B cell (primary cell): ENCODE data around the gene CAMK1D. TPM values are rescaled to one million over a fixed set of nuclear protein-coding genes. Genes with fewer than 3 reads are reported as not detected.

Experiments used
- ATAC-seq: fragments of 200-7000 bp; cut with Tn5 transposase; one replicate; pipeline ENCODE4 v1.10.0; 2021; ENCODE audit warnings: low read depth, mild to moderate bottlenecking, moderate number of reproducible peaks, moderate library complexity
- CTCF ChIA-PET: fragments of 350-600 bp; sonication (Branson Sonifier 250); formaldehyde crosslinking; loops from one replicate; lab custom pipeline; 2021; ENCODE audit warnings: antibody characterized with exemption, inconsistent platforms; lab: Charles Lee
- POLR2A ChIA-PET: fragments of 350-600 bp; sonication (Branson Sonifier 250); formaldehyde crosslinking; loops from one replicate; lab custom pipeline; 2021; ENCODE audit warnings: antibody characterized with exemption; lab: Charles Lee
- DNase-seq: peaks from one replicate; pipeline ENCODE4 v3.0.0; 2013
- H2AFZ ChIP-seq: 2 replicates; pipeline ENCODE4 v1.6.1; 2012; ENCODE audit warnings: mild to moderate bottlenecking, low read depth, low read length; ENCODE audit not compliant: insufficient read depth, poor library complexity, severe bottlenecking
- H3K27ac ChIP-seq, 2 donors: 1 replicate in 1 of 2; 2 replicates in 1 of 2; pipeline ENCODE4 v1.5.1; 2012 to 2013; ENCODE audit warnings: low read length in 2 of 2, mild to moderate bottlenecking in 2 of 2, moderate library complexity in 1 of 2
- H3K27me3 ChIP-seq, 4 experiments: fragments of 200-600 bp in 1 of 4; sonication (generic) in 1 of 4; replicated peaks in 1 of 4; 1 replicate in 2 of 4; 2 replicates in 2 of 4; pipeline versions ENCODE4 v1.6.1 to v1.7.0; 2013 to 2016; ENCODE audit warnings: low read length in 3 of 4, mild to moderate bottlenecking in 2 of 4, mixed read lengths in 1 of 4, moderate library complexity in 1 of 4; ENCODE audit not compliant: insufficient read depth in 4 of 4, control insufficient read depth in 3 of 4; ENCODE audit errors: control extremely low read depth in 1 of 4
- H3K36me3 ChIP-seq, 2 experiments: replicated peaks in 1 of 2; 1 replicate in 1 of 2; 2 replicates in 1 of 2; pipeline versions ENCODE4 v1.6.1 to v1.7.1; 2013; ENCODE audit warnings: low read length in 1 of 2; ENCODE audit not compliant: insufficient read depth in 2 of 2, control insufficient read depth in 1 of 2; ENCODE audit errors: control extremely low read depth in 1 of 2, extremely low read depth in 1 of 2
- H3K4me1 ChIP-seq, 2 donors: fragments of 200-600 bp in 1 of 2; sonication (generic) in 1 of 2; 1 replicate in 1 of 2; 2 replicates in 1 of 2; pipeline versions ENCODE4 v1.5.1 to v1.6.1; 2013 to 2017; ENCODE audit warnings: low read length in 2 of 2; ENCODE audit not compliant: control insufficient read depth in 2 of 2, insufficient read depth in 2 of 2
- H3K4me2 ChIP-seq: replicated peaks from 2 replicates; pipeline ENCODE3; 2012; ENCODE audit warnings: mild to moderate bottlenecking, low read depth, low read length; ENCODE audit not compliant: poor library complexity, severe bottlenecking
- H3K4me3 ChIP-seq, 5 experiments: fragments of 200-600 bp in 1 of 5; sonication (generic) in 1 of 5; 1 replicate in 3 of 5; 2 replicates in 2 of 5; pipeline versions ENCODE4 v1.5.1 to v1.7.0; 2011 to 2016; ENCODE audit warnings: low read length in 4 of 5, mild to moderate bottlenecking in 4 of 5, low read depth in 2 of 5, control low read depth in 1 of 5, moderate library complexity in 1 of 5; ENCODE audit not compliant: insufficient read depth in 1 of 5; ENCODE audit errors: control extremely low read depth in 1 of 5, extremely low read depth in 1 of 5
- H3K79me2 ChIP-seq: fragments of 200-600 bp; sonication (generic); one replicate; pipeline ENCODE4 v1.6.0; 2016; ENCODE audit warnings: low read length; ENCODE audit not compliant: control insufficient read depth, insufficient read depth
- H3K9ac ChIP-seq: fragments of 200-600 bp; sonication (generic); 2 replicates; pipeline ENCODE4 v1.6.1; 2017; ENCODE audit warnings: mild to moderate bottlenecking, low read length, moderate library complexity
- H3K9me3 ChIP-seq, 3 donors: one replicate each; pipeline versions ENCODE4 v1.6.1 to v1.7.1; 2013; ENCODE audit warnings: low read length in 2 of 3; ENCODE audit not compliant: control insufficient read depth in 2 of 3, insufficient read depth in 1 of 3; ENCODE audit errors: control extremely low read depth in 1 of 3
- H4K20me1 ChIP-seq: 2 replicates; pipeline ENCODE4 v1.6.0; 2012; ENCODE audit warnings: mild to moderate bottlenecking, low read length; ENCODE audit not compliant: insufficient read depth, control insufficient read depth, poor library complexity, severe bottlenecking
- H3K27ac Mint-ChIP-seq: one replicate; pipeline ENCODE4 v1.8.0; 2021; ENCODE audit warnings: mixed read lengths
- H3K27me3 Mint-ChIP-seq: one replicate; pipeline ENCODE4 v1.8.0; 2021; ENCODE audit warnings: mixed read lengths
- H3K4me1 Mint-ChIP-seq: one replicate; pipeline ENCODE4 v1.8.0; 2021; ENCODE audit warnings: mixed read lengths
- H3K4me3 Mint-ChIP-seq: one replicate; pipeline ENCODE4 v1.8.0; 2021; ENCODE audit warnings: mixed read lengths
- H3K9me3 Mint-ChIP-seq: one replicate; pipeline ENCODE4 v1.8.0; 2022; ENCODE audit warnings: mixed read lengths; ENCODE audit not compliant: insufficient read depth
- CTCF ChIP-seq: fragments of 200-600 bp; IDR thresholded peaks from one replicate; pipeline ENCODE4 v1.8.0; 2022; ENCODE audit warnings: antibody characterized with exemption, mild to moderate bottlenecking
- EZH2 ChIP-seq: IDR thresholded peaks from 2 replicates; pipeline ENCODE4 v1.6.1; 2012; ENCODE audit warnings: borderline replicate concordance, low read depth, mild to moderate bottlenecking, moderate library complexity, low read length; ENCODE audit not compliant: insufficient read depth, poor library complexity, severe bottlenecking
- WGBS: methylation state at CpG from one replicate; pipeline ENCODE4 v1.1.5; 2013; ENCODE audit warnings: missing lambda C conversion rate; ENCODE audit not compliant: insufficient coverage; 5-methylcytosine and 5-hydroxymethylcytosine counted together
- intact Hi-C: fragments of 100-400 bp; cut with micrococcal nuclease; formaldehyde crosslinking; loops from one replicate; pipeline ENCODE4 v1.10.0; 2022
- polyA plus RNA-seq: library from polyadenylated mRNA; depleted of rRNA; stranded (reverse); fragments of >200 nt; gene quantifications from 2 replicates; pipeline ENCODE4 v1.2.3, GENCODE V29; 2012
- total RNA-seq, 2 donors: library from RNA; stranded (reverse); fragments of 120-200 nt in 1 of 2; gene quantifications; 1 replicate in 1 of 2; 2 replicates in 1 of 2; pipeline versions ENCODE4 v1.2.3 to v1.2.4, GENCODE V29; 2013 to 2022

The CAMK1D gene
- total and polyA plus RNA-seq, 2 donors (not counting 1 experiment from before 2014, with no cell fraction given), result 34.1 to 69.7 TPM

GRCh38 chr10:12614177-12614995 is 265.0 kb downstream of the CAMK1D start:
- H3K27ac ChIP-seq, result no peak overlapping the region
- peaks cover 6 to 10% of the 10 kb centered on the region in 2 donors for H3K4me1 ChIP-seq
- no peaks in the 10 kb centered on the region for H3K27me3 ChIP-seq
- H2AFZ ChIP-seq, result no peak overlapping the region
- Mint-ChIP-seq H3K9me3 (no peaks in the 10 kb centered on the region), H3K4me3 (no peak overlapping the region), H3K27ac (no peak overlapping the region), H3K27me3 (no peaks in the 10 kb centered on the region), H3K4me1 (peaks cover 19% of the 10 kb centered on the region)
- POLR2A ChIA-PET, result interaction anchor here (0.6 kb wide), 1 partner anchor 256 kb away, joined by 3 read pairs; no protein-coding TSS in a partner anchor
- H3K9me3 ChIP-seq, result no peaks in the 10 kb centered on the region
- intact Hi-C loops, result no loop called here
- ATAC-seq (no peak), DNase-seq (no peak)
- no peak overlapping the region for H3K4me2 ChIP-seq
- CTCF ChIA-PET, result interaction anchor here (0.5 to 1.7 kb wide), 3 partner anchors 42 to 400 kb away, joined by 3 to 5 read pairs (median 3); no protein-coding TSS in a partner anchor
- TF ChIP-seq CTCF (no peak), EZH2 (no peak)
- peaks cover 0 to 12% of the 10 kb centered on the region in 2 experiments for H3K36me3 ChIP-seq
- H4K20me1 ChIP-seq, result peaks cover 84% of the 10 kb centered on the region
- WGBS, result 80% methylated on average over 1 of the region's 9 CpGs
- H3K79me2 ChIP-seq, result peaks cover 97% of the 10 kb centered on the region
- no peak overlapping the region for H3K9ac ChIP-seq
- H3K4me3 ChIP-seq, result no peak overlapping the region
